H9 (cell line): ENCODE data around the gene CDKL1. TPM values are rescaled to one million over a fixed set of nuclear protein-coding genes. Genes with fewer than 3 reads are reported as not detected.

Source experiments
- DNase-seq: peaks from one replicate; pipeline ENCODE4 v3.0.0-alpha.2; 2017
- H2AFZ ChIP-seq: one replicate; pipeline ENCODE4 v1.6.1; 2013; ENCODE audit warnings: mild to moderate bottlenecking, low read length, control low read depth, moderate library complexity
- H2AK5ac ChIP-seq: 2 replicates; pipeline ENCODE4 v1.6.1; 2013; ENCODE audit warnings: low read length, control low read depth, mixed read lengths; ENCODE audit not compliant: insufficient read length
- H2BK120ac ChIP-seq: one replicate; pipeline ENCODE4 v1.6.1; 2013; ENCODE audit warnings: low read depth, mild to moderate bottlenecking, low read length, control low read depth, inconsistent platforms; ENCODE audit not compliant: poor library complexity, severe bottlenecking
- H2BK12ac ChIP-seq: 2 replicates; pipeline ENCODE4 v1.6.1; 2013; ENCODE audit warnings: low read length, control low read depth, mixed read lengths, low read depth; ENCODE audit not compliant: insufficient read length
- H2BK15ac ChIP-seq: 2 replicates; pipeline ENCODE4 v1.6.1; 2013; ENCODE audit warnings: low read depth, low read length, control low read depth
- H2BK20ac ChIP-seq: one replicate; pipeline ENCODE4 v1.6.1; 2013; ENCODE audit warnings: low read depth, mild to moderate bottlenecking, low read length, control low read depth, inconsistent platforms; ENCODE audit not compliant: poor library complexity, severe bottlenecking
- H2BK5ac ChIP-seq: 2 replicates; pipeline ENCODE4 v1.6.1; 2013; ENCODE audit warnings: low read length, control low read depth, mixed read lengths; ENCODE audit not compliant: insufficient read length
- H3K14ac ChIP-seq: 2 replicates; pipeline ENCODE4 v1.6.1; 2013; ENCODE audit warnings: low read length, control low read depth; ENCODE audit not compliant: insufficient read depth
- H3K18ac ChIP-seq: 2 replicates; pipeline ENCODE4 v1.6.1; 2013; ENCODE audit warnings: low read depth, mild to moderate bottlenecking, mixed read lengths, low read length, control low read depth; ENCODE audit not compliant: insufficient read length
- H3K23ac ChIP-seq: 2 replicates; pipeline ENCODE4 v1.6.1; 2013; ENCODE audit warnings: low read length, control low read depth, mixed read lengths, low read depth; ENCODE audit not compliant: insufficient read length
- H3K23me2 ChIP-seq: 2 replicates; pipeline ENCODE4 v1.6.1; 2013; ENCODE audit warnings: low read depth, mild to moderate bottlenecking, mixed read lengths, low read length, control low read depth; ENCODE audit not compliant: insufficient read length, poor library complexity, severe bottlenecking
- H3K27ac ChIP-seq: 2 replicates; pipeline ENCODE4 v1.5.1; 2013; ENCODE audit warnings: low read length, control low read depth, mixed read lengths, low read depth; ENCODE audit not compliant: insufficient read length
- H3K27me3 ChIP-seq: 2 replicates; pipeline ENCODE4 v1.6.1; 2013; ENCODE audit warnings: low read length, control low read depth, inconsistent platforms; ENCODE audit not compliant: insufficient read depth
- H3K4ac ChIP-seq: 2 replicates; pipeline ENCODE4 v1.6.1; 2013; ENCODE audit warnings: low read depth, mild to moderate bottlenecking, control low read depth, inconsistent platforms, low read length, moderate library complexity
- H3K4me1 ChIP-seq: 2 replicates; pipeline ENCODE4 v1.6.1; 2013; ENCODE audit warnings: low read length, control low read depth, inconsistent platforms; ENCODE audit not compliant: insufficient read depth
- H3K4me2 ChIP-seq: 2 replicates; pipeline ENCODE4 v1.6.1; 2013; ENCODE audit warnings: low read length, control low read depth, mixed read lengths; ENCODE audit not compliant: insufficient read length, insufficient read depth
- H3K56ac ChIP-seq: 2 replicates; pipeline ENCODE4 v1.6.1; 2013; ENCODE audit warnings: low read depth, mild to moderate bottlenecking, mixed read lengths, low read length, control low read depth; ENCODE audit not compliant: insufficient read length
- H3K79me1 ChIP-seq: 2 replicates; pipeline ENCODE4 v1.6.1; 2013; ENCODE audit warnings: low read depth, mild to moderate bottlenecking, moderate library complexity, low read length, control low read depth, inconsistent platforms; ENCODE audit not compliant: insufficient read depth, poor library complexity, severe bottlenecking
- H3K79me2 ChIP-seq: 2 replicates; pipeline ENCODE4 v1.6.1; 2013; ENCODE audit warnings: low read length, control low read depth, inconsistent platforms; ENCODE audit not compliant: insufficient read depth
- H3K9ac ChIP-seq: 2 replicates; pipeline ENCODE4 v1.6.1; 2013; ENCODE audit warnings: low read length, control low read depth, mixed read lengths; ENCODE audit not compliant: insufficient read length; ENCODE audit errors: extremely low read depth
- H3K9me3 ChIP-seq: one replicate; pipeline ENCODE4 v1.6.1; 2013; ENCODE audit warnings: low read depth, low read length, inconsistent platforms; ENCODE audit not compliant: control insufficient read depth
- H3T11ph ChIP-seq: one replicate; pipeline ENCODE4 v1.6.1; 2013; ENCODE audit warnings: mild to moderate bottlenecking, low read length, control low read depth, inconsistent platforms
- H4K20me1 ChIP-seq: one replicate; pipeline ENCODE4 v1.6.1; 2013; ENCODE audit not compliant: control insufficient read depth, insufficient read length, insufficient read depth
- H4K5ac ChIP-seq: 2 replicates; pipeline ENCODE4 v1.6.1; 2013; ENCODE audit warnings: low read depth, mild to moderate bottlenecking, mixed read lengths, low read length, control low read depth; ENCODE audit not compliant: insufficient read length
- H4K8ac ChIP-seq: replicated peaks from 2 replicates; pipeline ENCODE4 v1.6.1; 2013; ENCODE audit warnings: low read length, control low read depth, mixed read lengths, low read depth; ENCODE audit not compliant: insufficient read length
- H4K91ac ChIP-seq: 2 replicates; pipeline ENCODE4 v1.6.1; 2013; ENCODE audit warnings: low read depth, mild to moderate bottlenecking, moderate library complexity, mixed read lengths, low read length, control low read depth; ENCODE audit not compliant: insufficient read length
- H3K27ac Mint-ChIP-seq, 3 experiments: 2 replicates in 2 of 3; 3 replicates in 1 of 3; pipeline ENCODE4 v1.8.0; 2020 to 2021; ENCODE audit warnings: mixed read lengths in 3 of 3, mild to moderate bottlenecking in 1 of 3, moderate library complexity in 1 of 3
- H3K27me3 Mint-ChIP-seq: 2 replicates; pipeline ENCODE4 v1.8.0; 2021; ENCODE audit warnings: low read depth, mild to moderate bottlenecking, moderate library complexity, mixed read lengths
- H3K36me3 Mint-ChIP-seq, 3 experiments: 2 replicates in 2 of 3; 3 replicates in 1 of 3; pipeline ENCODE4 v1.8.0; 2020 to 2021; ENCODE audit warnings: low read depth in 3 of 3, mixed read lengths in 3 of 3; ENCODE audit not compliant: insufficient read depth in 1 of 3
- H3K4me1 Mint-ChIP-seq, 2 experiments: 2 replicates each; pipeline ENCODE4 v1.8.0; 2020; ENCODE audit warnings: mixed read lengths in 2 of 2
- H3K4me3 Mint-ChIP-seq, 2 experiments: 2 replicates in 1 of 2; 3 replicates in 1 of 2; pipeline ENCODE4 v1.8.0; 2020 to 2021; ENCODE audit warnings: mild to moderate bottlenecking in 2 of 2, mixed read lengths in 2 of 2, moderate library complexity in 1 of 2
- H3K9me3 Mint-ChIP-seq, 2 experiments: 2 replicates in 1 of 2; 3 replicates in 1 of 2; pipeline ENCODE4 v1.8.0; 2020; ENCODE audit warnings: mild to moderate bottlenecking in 2 of 2, mixed read lengths in 2 of 2, moderate library complexity in 1 of 2
- CTCF ChIP-seq: fragments of 200-600 bp; sonication (generic); conservative IDR thresholded peaks from 3 replicates; pipeline ENCODE4 v1.8.0; 2021; ENCODE audit warnings: antibody characterized with exemption, mild to moderate bottlenecking
- WGBS: extraction: QIAGEN DNeasy Blood & Tissue Kit; methylation state at CpG from one replicate; pipeline ENCODE4 v1.1.7; 2013; ENCODE audit warnings: missing lambda C conversion rate, low lambda C conversion rate, mixed read lengths; ENCODE audit not compliant: insufficient read length; ENCODE audit errors: extremely low coverage; 5-methylcytosine and 5-hydroxymethylcytosine counted together
- total RNA-seq: library from RNA; stranded (reverse); gene quantifications from 2 replicates; pipeline ENCODE4 v1.2.1, GENCODE V29; 2021

Gene CDKL1
- total RNA-seq, 1 experiment from 2014 or later = 0.72 TPM

- Histone ChIP-seq H3K23ac (no peak overlapping the region), H4K20me1 (no peaks in the 10 kb centered on the region), H3K18ac (no peak overlapping the region), H3K4me2 (peak overlapping the region; percentile 100), H3K79me2 (no peaks in the 10 kb centered on the region), H3K79me1 (no peaks in the 10 kb centered on the region), H2BK20ac (no peak overlapping the region), H3K14ac (no peak overlapping the region), H3K9me3 (no peaks in the 10 kb centered on the region), H2BK12ac (no peak overlapping the region), H3K9ac (no peak overlapping the region), H4K91ac (no peak overlapping the region), H3K23me2 (peaks cover 10% of the 10 kb centered on the region), H3K56ac (no peak overlapping the region), H4K5ac (no peak overlapping the region), H2BK15ac (no peak overlapping the region), H2AK5ac (no peak overlapping the region), H3K4ac (no peak overlapping the region), H3T11ph (no peak overlapping the region), H3K27ac (no peak overlapping the region), H2AFZ (no peak overlapping the region), H2BK5ac (no peak overlapping the region), H2BK120ac (no peak overlapping the region), H3K27me3 (no peaks in the 10 kb centered on the region; the same call in 1 of the 2 replicates), H4K8ac (no peak overlapping the region), H3K4me1 (peaks cover 6% of the 10 kb centered on the region; the same call in 1 of the 2 replicates)
- Mint-ChIP-seq H3K4me3 (peak overlapping the region; percentile 68 to 77), H3K36me3 (peaks cover 0 to 3% (median 0%) of the 10 kb centered on the region in 3 experiments; a peak in 2 of 7 replicates), H3K27ac (no peak overlapping the region), H3K4me1 (peaks cover 15 to 29% of the 10 kb centered on the region in 2 experiments), H3K9me3 (no peaks in the 10 kb centered on the region; a peak in 1 of 5 replicates), H3K27me3 (peaks cover 39% of the 10 kb centered on the region)
- DNase-seq = no peak
- no peak for TF ChIP-seq CTCF
- WGBS = no CpG with 5 or more reads among the region's 9 CpGs
Measured at GRCh38 chr14:50397390-50398188, 908 bp upstream of the CDKL1 start.
